K562 (cell line): ENCODE results near the gene FAM78B. TPM values are rescaled to one million over a fixed set of nuclear protein-coding genes. Genes with fewer than 3 reads are reported as not detected.

Source experiments
- ATAC-seq: fragments of 200-7000 bp; cut with Tn5 transposase; 3 replicates; pipeline ENCODE4 v1.9.1; 2020; ENCODE audit warnings: moderate library complexity
- BruUV-seq: library from RNA; stranded (reverse); fragments of 400-500 nt; replicated peaks from 2 replicates; lab custom pipeline; 2021; lab: Mats Ljungman, UMichigan
- CTCF ChIA-PET: fragments of 300-600 bp; formaldehyde crosslinking; extraction: SDS; loops from one replicate; lab custom pipeline; 2021; ENCODE audit warnings: low intra/inter-chr PET ratio; lab: Yijun Ruan, JAX
- POLR2A ChIA-PET: fragments of 300-600, 350-650 bp; sonication (Branson Sonifier 250); formaldehyde crosslinking; extraction: SDS; loops from one replicate; lab custom pipeline; 2021; ENCODE audit warnings: antibody characterized with exemption, inconsistent platforms; lab: Yijun Ruan, JAX
- DNase-seq, 4 experiments: peaks; one replicate each; pipeline versions ENCODE4 v3.0.0 to v3.0.0-alpha.2; 2011 to 2018; ENCODE audit warnings: low spot score in 3 of 4, mixed read lengths in 3 of 4; ENCODE audit errors: extremely low read depth in 1 of 4
- FAIRE-seq: peaks from 2 replicates; lab custom pipeline; 2011; peaks lifted over from hg19 to GRCh38; lab: Jason Lieb, UNC
- H2AFZ ChIP-seq: 2 replicates; pipeline ENCODE4 v1.6.0; 2011; ENCODE audit warnings: low read depth, low read length, control low read depth, inconsistent platforms
- H3K27ac ChIP-seq: fragments of 200-600 bp; 3 replicates; pipeline ENCODE4 v1.8.0; 2011; ENCODE audit warnings: low read depth, mild to moderate bottlenecking, control low read depth, inconsistent platforms, low read length, moderate library complexity, mixed read lengths; ENCODE audit errors: extremely low read depth
- H3K27me3 ChIP-seq, 2 experiments: fragments of 300-600 bp in 1 of 2; 2 replicates in 1 of 2; 3 replicates in 1 of 2; pipeline versions ENCODE4 v1.6.0 to v1.8.0; 2011; ENCODE audit warnings: inconsistent platforms in 2 of 2, low read length in 2 of 2, mild to moderate bottlenecking in 1 of 2, mixed read lengths in 1 of 2, moderate library complexity in 1 of 2; ENCODE audit not compliant: control insufficient read depth in 2 of 2, insufficient read depth in 2 of 2
- H3K36me3 ChIP-seq: fragments of 300-600 bp; 3 replicates; pipeline ENCODE4 v1.8.0; 2011; ENCODE audit warnings: mild to moderate bottlenecking, low read length, inconsistent platforms; ENCODE audit not compliant: control insufficient read depth, insufficient read depth
- H3K4me1 ChIP-seq, 2 experiments: fragments of 200-600 bp in 1 of 2; replicated peaks in 1 of 2; 2 replicates in 1 of 2; 3 replicates in 1 of 2; pipeline versions ENCODE4 v1.5.1 to v1.8.0; 2011; ENCODE audit warnings: inconsistent platforms in 2 of 2, low read length in 2 of 2, mild to moderate bottlenecking in 1 of 2, mixed read lengths in 1 of 2, moderate library complexity in 1 of 2; ENCODE audit not compliant: control insufficient read depth in 2 of 2, insufficient read depth in 2 of 2
- H3K4me2 ChIP-seq: 2 replicates; pipeline ENCODE4 v1.6.1; 2011; ENCODE audit warnings: low read length, control low read depth, inconsistent platforms, mixed read lengths; ENCODE audit not compliant: insufficient read depth
- H3K4me3 ChIP-seq: fragments of 200-600 bp; sonication (generic), shearing (Covaris generic); 2 replicates; pipeline ENCODE4 v1.5.1; 2016; ENCODE audit warnings: control low read depth, inconsistent platforms
- H3K79me2 ChIP-seq: fragments of 200-600 bp; 3 replicates; pipeline ENCODE4 v1.8.0; 2011; ENCODE audit warnings: low read length, inconsistent platforms; ENCODE audit not compliant: control insufficient read depth, insufficient read depth
- H3K9ac ChIP-seq, 2 experiments: 2 replicates each; pipeline versions ENCODE4 v1.6.0 to v1.6.1; 2011; ENCODE audit warnings: low read depth in 2 of 2, low read length in 2 of 2, control low read depth in 1 of 2, inconsistent platforms in 1 of 2, mild to moderate bottlenecking in 1 of 2, mixed read lengths in 1 of 2; ENCODE audit not compliant: insufficient read depth in 1 of 2
- H3K9me1 ChIP-seq: one replicate; pipeline ENCODE4 v1.6.0; 2011; ENCODE audit warnings: inconsistent platforms, mild to moderate bottlenecking, low read length, moderate library complexity; ENCODE audit not compliant: control insufficient read depth, insufficient read depth
- H3K9me3 ChIP-seq: replicated peaks from 2 replicates; pipeline ENCODE4 v1.5.1; 2011; ENCODE audit warnings: low read depth, low read length, inconsistent platforms; ENCODE audit not compliant: control insufficient read depth, insufficient read depth
- H4K20me1 ChIP-seq: replicated peaks from 2 replicates; pipeline ENCODE4 v1.6.1; 2011; ENCODE audit warnings: low read length, inconsistent platforms, mixed read lengths; ENCODE audit not compliant: control insufficient read depth, insufficient read depth
- CHD4 ChIP-seq: fragments of 200-600 bp; sonication (generic); IDR thresholded peaks from 3 replicates; pipeline ENCODE4 v1.6.1; 2012; ENCODE audit warnings: low read depth, mild to moderate bottlenecking, mixed read lengths, low read length, inconsistent platforms; ENCODE audit not compliant: insufficient read depth, insufficient replicate concordance, poor library complexity, severe bottlenecking
- EP300 ChIP-seq: IDR thresholded peaks from 2 replicates; pipeline ENCODE4 v1.6.1; 2012; ENCODE audit warnings: low read length, improper control_type of control experiment
- GMEB1 ChIP-seq: fragments of 250-450 bp; sonication (Bioruptor Pico); IDR thresholded peaks from 2 replicates; pipeline ENCODE4 v1.4.0; 2020; ENCODE audit warnings: mild to moderate bottlenecking
- TOE1 ChIP-seq, 2 experiments: fragments of 450-650 bp in 1 of 2; sonication (generic) in 1 of 2; formaldehyde crosslinking in 1 of 2; IDR thresholded peaks; 2 replicates each; pipeline versions ENCODE4 v1.7.1 to v1.8.0; 2016 to 2022; ENCODE audit warnings: borderline replicate concordance in 2 of 2, mild to moderate bottlenecking in 2 of 2, antibody characterized with exemption in 1 of 2, inconsistent platforms in 1 of 2, low read depth in 1 of 2, missing genetic modification reagents in 1 of 2, moderate library complexity in 1 of 2
- ZNF146 ChIP-seq: IDR thresholded peaks from one replicate; pipeline ENCODE4 v1.6.1; 2018; ENCODE audit warnings: missing compliant biosample characterization; ENCODE audit not compliant: unreplicated experiment
- ZNF41 ChIP-seq: fragments of 250-450 bp; sonication (Bioruptor Pico); conservative IDR thresholded peaks from 2 replicates; pipeline ENCODE4 v1.4.0; 2020; ENCODE audit warnings: mild to moderate bottlenecking
- WGBS: fragments of 100-300 bp; shearing (Covaris generic); methylation state at CpG from one replicate; pipeline ENCODE4 v1.1.6; 2016; ENCODE audit warnings: low coverage, mixed read lengths; ENCODE audit not compliant: insufficient coverage; ENCODE audit errors: missing lambda C conversion rate; 5-methylcytosine and 5-hydroxymethylcytosine counted together
- in situ Hi-C: fragments of 300-500 bp; cut with MboI; formaldehyde crosslinking; loops from 4 replicates; pipeline ENCODE4 v1.15.0; 2018; ENCODE audit warnings: inconsistent platforms, mixed read lengths
- intact Hi-C: fragments of 100-400 bp; cut with micrococcal nuclease; formaldehyde crosslinking; loops from 2 replicates; pipeline ENCODE4 v1.14.2; 2022
- polyA plus RNA-seq, 8 experiments: library from polyadenylated mRNA; depleted of rRNA in 4 of 8; stranded (reverse) in 5 of 8; unstranded in 3 of 8; fragments of >200 nt; fragmentation: Nextera tagmentation in 2 of 8; fragmentation: Illumina TruSeq in 1 of 8; extraction: Ambion mirVana in 2 of 8; extraction: Trizol in 1 of 8; gene quantifications; 2 replicates each; pipeline versions ENCODE4 v1.2.1 to v1.2.3, GENCODE V29; 2011 to 2014; ENCODE audit warnings: inconsistent platforms in 1 of 8, missing spikeins in 1 of 8
- total RNA-seq, 7 experiments: library from RNA; depleted of rRNA in 6 of 7; stranded (reverse); fragments of >200 nt in 6 of 7; fragmentation: Illumina TruSeq in 2 of 7; extraction: Trizol in 2 of 7; gene quantifications; 2 replicates each; pipeline versions ENCODE4 v1.2.1 to v1.2.3, GENCODE V29; 2011 to 2021; ENCODE audit warnings: low replicate concordance in 1 of 7

The FAM78B gene
- total and polyA plus RNA-seq, 9 of the 15 experiments (the other 6 are each of a cell fraction or from before 2014, with no cell fraction given), result 0.04 to 0.43 (median 0.29) TPM; not detected in 1

- Histone ChIP-seq H3K9me1 (no peaks in the 10 kb centered on the region), H3K27me3 (no peaks in the 10 kb centered on the region), H2AFZ (no peak overlapping the region), H3K79me2 (no peaks in the 10 kb centered on the region), H3K4me2 (no peak overlapping the region), H3K9me3 (no peaks in the 10 kb centered on the region), H3K4me3 (no peak overlapping the region), H3K36me3 (no peaks in the 10 kb centered on the region), H3K9ac (no peak overlapping the region), H4K20me1 (no peaks in the 10 kb centered on the region), H3K27ac (no peak overlapping the region), H3K4me1 (no peaks in the 10 kb centered on the region)
- ChIA-PET CTCF (no interaction called here), POLR2A (interaction anchor here (0.6 to 1.4 kb wide), 2 partner anchors 36 to 618 kb away, joined by 3 read pairs; no protein-coding TSS in a partner anchor)
- no peak for FAIRE-seq
- no TSS peak for BruUV-seq
- WGBS, result 15% methylated on average over 1 of the region's 1 CpG
- in situ Hi-C loops (no loop called here), intact Hi-C loops (no loop called here)
- ATAC-seq, result no peak
- TF ChIP-seq ZNF41 (CRISPR knock-in tag) (no peak), TOE1 (IDR thresholded peaks at IDR 0.05; ENCODE audit: borderline replicate concordance) (no peak), TOE1 (CRISPR knock-in tag; IDR thresholded peaks at IDR 0.05; ENCODE audit: borderline replicate concordance, low read depth) (no peak), ZNF146 (CRISPR knock-in tag) (no peak), GMEB1 (CRISPR knock-in tag) (no peak), CHD4 (no peak), EP300 (no peak)
- DNase-seq, result no peak
These were observed 134.7 kb downstream of the FAM78B start for GRCh38 chr1:166031932-166032571.
